ENCODE data around the gene SFRP5.

Gene SFRP5

DNA sequence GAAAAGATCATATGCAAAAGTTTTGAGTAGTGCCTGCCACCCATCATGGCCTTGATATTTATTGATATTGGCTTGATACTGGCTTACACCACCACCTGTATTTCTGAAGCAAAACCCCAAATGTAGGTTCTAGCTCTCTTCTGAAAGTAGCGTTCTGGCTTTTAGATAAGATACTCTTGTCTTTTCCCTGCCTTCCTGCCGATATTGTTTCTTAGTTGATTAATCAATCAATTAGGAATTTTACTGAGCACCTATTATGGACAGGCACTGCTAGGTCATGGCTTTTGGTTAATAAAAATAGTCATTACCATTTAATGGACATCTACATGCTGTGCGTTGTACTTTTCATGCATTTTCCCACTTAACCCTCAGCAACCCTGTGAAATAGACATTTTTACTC, 7.9 kb downstream of the SFRP5 start:
- DNase-seq = no peak

DNA sequence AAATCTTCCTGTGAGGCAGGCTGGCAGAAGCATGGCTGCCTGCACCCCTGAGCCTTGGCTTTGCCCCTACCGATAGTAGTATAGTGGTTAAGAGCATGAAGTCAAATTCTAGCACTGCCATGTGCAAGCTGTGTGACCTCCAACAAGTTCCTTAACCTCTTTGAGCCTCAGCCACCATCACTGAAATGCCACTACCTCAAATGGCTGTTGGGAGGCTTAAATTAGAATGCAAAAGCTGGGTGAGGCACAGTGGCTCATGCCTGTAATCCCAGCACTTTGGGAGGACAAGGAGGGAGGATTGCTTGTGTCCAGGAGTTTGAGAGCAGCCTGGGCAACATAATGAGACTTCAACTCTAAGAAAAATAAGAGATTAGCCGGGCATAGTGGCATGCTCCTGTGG, 8.4 kb downstream of the SFRP5 start:
- no peak for DNase-seq

DNA sequence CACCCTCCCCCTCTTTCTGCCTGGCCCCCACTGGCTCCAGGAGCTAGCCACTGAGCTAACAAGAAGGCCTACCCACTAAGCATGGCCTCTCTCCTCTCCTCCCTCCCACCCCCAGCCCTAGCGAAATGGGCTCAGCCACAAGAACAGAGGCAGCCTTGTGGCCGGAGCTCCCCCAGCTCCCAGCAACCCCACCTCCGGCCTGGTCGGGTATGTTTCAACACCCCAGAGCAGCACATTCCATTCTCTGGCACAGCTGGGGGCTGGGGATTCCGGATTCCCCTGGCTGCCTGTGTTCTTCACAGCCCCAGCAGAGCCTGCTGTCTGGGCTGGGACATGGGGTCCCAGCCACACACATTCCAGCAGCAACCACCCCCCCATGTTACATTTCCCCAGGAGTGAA, 9.0 kb downstream of the SFRP5 start:
- DNase-seq = no peak

DNA sequence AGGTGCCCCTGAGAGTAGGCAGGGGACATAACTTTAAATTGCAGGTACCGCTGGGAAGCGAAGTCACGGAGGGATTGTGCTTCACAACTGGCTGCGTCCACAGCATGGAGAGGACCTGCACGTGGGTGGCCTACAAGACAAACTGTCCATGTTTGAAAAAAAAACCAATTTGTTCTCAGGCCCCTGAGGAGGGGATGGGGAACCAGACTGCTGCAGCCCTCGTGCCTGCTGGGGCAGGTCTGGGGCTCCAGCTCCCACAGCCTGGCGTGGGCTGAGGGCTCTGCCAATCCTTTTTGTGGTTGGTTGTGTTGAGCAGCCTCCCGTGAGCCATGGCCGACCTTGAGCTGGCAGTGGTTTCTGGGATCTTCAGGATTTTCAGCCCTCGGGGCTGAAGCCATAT, 9.7 kb downstream of the SFRP5 start:
- no peak for DNase-seq

DNA sequence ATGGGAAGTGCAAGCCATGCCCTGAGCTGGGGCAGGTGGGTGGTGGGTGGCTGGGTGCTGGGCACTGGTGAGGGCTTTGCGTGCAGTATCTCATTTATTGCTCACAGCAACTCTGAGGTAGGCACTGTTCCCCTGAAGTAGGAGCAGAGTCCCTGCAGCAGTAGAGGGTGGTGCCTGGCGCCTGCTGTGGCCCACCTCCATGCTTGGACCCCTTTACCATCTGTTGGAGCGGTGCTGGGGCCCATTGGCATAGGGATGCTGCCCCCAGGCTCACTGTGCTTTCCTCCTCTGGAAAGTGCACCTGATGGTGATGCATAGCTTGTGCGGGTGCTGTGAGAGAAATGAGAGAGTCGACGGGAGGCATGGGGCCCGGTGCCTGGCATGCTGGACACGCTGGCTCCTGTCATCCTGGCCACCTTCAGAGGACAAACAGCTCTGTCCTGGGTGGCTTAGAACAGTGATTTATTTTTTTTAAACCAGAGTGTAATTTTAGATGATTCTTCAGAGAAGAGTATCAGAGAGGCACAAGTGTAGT, 10.4 kb downstream of the SFRP5 start:
- DNase-seq = no peak

DNA sequence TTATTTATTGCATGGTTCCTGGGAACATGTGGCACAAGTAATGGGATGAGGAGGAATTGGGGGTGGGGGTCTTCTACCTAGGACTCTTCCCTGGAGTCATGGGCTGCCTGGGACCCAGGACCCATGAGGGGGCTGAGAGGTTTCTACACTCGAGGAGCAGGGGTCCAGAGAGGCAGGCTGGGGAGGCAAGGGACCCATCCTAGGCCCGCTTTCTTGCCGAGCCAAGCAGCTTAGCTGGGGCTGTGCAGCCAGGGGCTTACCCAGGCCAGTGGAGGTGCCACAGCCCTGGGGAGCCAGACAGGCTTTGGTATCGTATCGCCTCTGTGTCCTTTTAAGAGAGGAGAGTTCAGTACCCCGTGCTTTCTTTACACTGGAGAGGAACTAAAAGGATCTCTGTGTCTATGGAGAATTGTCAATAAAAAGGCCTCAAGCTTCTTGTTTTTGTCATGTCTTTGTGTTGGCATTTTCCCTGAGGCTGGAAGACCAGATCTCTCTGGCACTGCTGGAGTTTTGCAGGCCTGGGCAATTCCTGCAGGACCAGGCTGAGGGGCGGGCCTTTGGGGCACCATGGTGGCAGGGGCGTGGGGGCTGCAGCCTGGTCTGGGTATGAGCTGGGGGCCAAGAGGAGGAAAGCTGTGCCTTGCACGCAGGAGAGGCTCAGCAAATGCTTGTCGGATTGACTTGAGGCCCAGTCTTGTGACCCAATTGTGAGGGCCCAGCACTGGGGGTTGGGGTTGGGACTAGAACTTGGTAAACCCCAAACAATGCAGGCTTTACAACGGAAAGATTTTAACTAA, 11.1 kb downstream of the SFRP5 start:
- DNase-seq = no peak

DNA sequence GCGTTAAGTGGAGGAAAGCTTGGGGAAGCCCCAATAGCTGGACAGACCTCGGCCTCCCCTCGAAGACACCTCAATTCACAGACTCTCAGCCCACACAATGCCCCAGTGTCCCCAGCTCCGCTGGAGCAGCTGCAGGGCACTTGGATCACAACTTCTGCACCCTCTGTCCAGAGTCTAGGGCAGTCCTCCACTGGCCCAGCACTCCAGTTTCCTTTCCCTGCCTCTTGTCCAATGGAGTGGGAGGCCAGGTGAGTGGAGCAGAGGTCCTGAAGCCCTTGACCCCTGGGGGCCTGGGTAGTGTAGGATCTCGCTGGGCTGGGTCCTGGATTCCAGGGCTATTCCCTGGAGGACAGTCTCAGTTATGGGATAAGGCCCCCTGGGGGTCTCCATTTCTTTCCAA, 11.9 kb downstream of the SFRP5 start:
- DNase-seq = no peak

DNA sequence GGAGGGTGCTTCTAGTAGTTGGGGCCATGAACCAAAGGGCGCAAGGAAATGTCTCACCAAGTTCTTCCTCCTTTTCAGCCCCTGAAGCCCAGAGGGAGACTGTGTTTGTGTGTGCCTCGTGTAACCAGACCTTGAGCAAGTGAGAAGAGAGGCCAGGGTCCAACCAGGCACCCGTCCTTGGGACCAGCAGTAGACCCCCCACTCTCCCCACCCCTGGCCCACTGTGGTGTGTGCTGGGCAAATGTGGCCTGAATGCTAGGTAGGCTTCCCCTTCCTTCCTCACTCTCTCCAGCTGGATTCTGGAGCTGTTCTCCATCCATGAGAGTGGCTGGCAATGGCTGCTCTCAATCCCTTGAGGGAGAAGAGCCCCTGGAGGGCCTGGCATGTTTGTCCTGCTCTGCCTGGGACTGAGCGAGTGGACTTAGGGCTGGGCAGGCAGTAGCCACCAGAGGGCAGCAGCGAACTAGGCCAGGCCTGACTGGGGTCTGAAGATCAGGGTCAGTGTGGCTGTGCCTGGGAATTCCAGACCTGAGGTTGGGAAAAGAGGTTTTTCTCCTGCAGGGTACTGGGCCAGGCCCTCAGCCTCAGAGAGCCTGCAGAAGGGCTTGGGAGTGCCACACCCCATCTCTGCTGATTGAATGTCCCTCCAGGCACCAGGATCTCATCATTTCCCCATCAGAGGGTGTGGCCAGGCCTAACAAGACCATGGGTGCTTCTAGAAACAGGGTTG, 12.5 kb downstream of the SFRP5 start:
- DNase-seq = no peak

DNA sequence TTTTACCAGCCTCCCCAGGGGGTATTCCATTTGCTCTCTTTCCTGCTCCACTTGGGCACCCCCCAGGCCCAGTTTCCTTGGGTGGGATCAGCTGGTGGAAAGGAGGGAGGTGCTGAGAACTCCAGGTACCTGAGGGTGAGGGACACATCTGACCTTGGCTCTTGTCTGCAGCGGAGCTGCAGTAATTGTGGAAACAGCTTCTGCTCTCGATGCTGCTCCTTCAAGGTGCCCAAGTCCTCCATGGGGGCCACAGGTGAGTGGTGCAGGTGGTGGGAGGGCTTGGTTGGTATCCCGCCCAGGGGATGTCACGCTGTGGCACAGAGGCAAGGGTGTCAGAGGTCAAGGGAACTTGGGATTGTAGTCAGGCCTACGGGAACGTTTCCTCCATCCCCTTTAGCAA, 14.3 kb downstream of the SFRP5 start:
- no peak for DNase-seq

DNA sequence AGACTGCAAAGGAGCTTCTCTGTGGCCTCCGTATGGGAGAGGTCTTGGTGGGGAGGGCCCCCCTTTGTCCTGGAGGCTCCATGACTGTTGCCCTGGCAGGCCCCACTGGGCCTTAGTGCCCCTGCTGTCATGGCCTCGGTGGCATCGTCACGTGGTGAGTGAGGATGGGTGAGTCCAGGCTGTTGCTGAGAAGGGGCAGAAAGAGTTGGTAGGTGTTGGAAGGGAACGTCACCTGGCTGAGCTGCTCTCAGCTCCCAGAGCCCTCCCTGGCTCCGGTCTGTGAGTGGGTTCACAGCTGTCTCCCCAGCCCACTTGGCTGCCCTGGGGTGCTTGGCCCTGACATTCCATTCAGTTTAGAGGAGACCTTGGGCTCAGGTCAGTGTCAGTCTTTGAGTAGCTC, 16.1 kb downstream of the SFRP5 start:
- DNase-seq = no peak

DNA sequence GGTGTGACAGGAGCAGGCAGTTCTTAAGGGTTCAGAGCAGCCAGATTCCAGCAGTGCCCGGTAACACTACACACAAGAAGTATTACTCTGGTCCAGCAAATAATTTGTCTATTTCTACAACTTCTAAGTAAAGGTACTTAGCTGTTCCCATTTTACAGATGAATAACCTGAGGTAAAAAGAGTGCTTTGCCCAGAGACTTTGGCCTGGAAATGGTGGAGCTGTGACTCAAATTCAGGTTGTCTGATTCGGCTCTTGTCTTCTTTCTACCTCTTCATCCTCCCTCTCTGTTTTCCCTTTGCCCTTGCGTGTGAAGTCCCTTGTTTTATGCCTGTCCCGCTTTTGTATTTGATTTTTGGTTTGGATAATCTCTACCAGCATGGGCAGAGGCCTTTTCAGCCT, 17.1 kb downstream of the SFRP5 start:
- DNase-seq = no peak

DNA sequence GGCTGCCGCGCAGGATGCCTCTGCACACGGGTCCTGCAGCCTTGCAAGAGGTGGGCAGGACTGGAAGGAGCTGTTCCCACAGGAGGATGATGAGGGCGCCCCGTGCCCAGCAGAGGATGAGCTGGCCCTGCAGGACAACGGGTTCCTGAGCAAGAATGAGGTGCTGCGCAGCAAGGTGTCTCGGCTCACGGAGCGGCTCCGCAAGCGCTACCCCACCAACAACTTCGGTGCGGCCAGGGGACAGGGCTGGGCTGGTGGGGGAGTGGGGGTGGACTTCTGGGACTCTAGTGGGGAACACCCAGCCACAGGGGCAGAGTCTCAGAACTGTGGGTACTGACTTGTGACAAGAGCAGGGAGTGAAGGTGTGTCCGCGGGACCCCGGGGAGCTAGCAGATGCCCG, 18.8 kb downstream of the SFRP5 start:
- no peak for DNase-seq

DNA sequence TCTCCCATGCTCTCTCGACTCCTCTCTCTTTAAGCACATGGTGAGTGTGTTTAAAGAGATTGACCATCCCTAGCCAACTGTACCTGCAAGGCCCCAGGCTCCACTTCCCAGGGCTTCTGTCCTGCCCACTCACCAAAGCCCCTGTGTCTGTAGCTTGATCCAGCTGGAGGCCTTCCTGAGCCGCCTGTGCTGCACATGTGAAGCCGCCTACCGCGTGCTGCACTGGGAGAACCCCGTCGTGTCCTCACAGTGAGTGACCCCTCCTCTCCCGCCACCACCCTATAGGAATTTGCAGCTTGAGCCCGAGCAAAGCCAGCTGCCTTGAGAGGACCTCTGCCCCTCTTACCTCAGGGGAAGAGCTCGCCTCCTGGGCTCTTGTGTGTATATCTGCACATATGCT, 23.7 kb downstream of the SFRP5 start:
- no peak for DNase-seq

DNA sequence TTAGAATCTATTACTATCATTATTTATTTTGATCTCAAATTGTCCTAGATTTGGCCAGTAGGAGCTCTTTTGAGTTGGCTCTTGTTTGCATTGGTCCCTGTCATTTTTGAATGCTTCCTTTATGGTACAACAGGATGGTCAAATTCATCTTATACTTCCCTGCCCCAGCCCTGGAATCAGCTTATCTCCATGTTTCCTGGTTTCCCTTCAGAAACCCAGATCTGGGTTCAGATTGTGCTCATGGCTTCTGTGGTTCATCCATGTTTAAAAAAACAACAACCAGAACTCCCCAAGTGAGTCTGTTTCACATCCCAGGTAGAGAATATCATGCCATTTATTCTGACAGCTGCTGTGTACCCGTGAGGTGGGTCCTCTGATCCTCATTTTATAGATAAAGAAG, 24.2 kb downstream of the SFRP5 start:
- no peak for DNase-seq

DNA sequence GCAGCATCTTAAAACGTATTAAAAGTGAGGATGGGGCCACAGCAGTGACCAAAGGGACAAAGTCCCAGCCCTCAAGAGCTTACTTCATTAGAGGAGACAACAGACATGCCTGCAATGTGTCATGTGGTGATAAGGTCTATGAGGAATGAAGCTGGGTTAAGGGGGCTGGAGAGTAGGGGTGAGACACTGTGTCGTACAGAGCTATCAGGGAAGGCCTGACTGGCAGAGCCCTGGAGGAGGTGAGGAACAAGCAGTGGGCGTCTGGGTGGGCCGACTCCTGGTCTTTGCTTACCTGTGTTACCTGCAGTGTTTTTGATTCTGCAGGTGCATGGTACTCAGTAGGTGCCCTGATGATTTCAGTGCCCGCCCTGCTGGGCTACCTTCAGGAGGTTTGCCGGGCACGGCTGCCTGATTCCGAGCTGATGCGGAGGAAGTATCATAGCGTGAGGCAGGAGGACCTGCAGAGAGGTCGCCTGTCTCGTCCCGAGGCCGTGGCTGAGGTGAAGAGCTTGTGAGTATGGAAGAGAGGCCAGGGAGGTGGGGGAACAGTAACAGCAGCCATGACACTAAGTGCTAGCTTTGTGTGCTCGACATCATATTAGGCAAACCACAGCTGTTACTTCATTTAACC, 27.3 kb downstream of the SFRP5 start:
- DNase-seq = no peak

DNA sequence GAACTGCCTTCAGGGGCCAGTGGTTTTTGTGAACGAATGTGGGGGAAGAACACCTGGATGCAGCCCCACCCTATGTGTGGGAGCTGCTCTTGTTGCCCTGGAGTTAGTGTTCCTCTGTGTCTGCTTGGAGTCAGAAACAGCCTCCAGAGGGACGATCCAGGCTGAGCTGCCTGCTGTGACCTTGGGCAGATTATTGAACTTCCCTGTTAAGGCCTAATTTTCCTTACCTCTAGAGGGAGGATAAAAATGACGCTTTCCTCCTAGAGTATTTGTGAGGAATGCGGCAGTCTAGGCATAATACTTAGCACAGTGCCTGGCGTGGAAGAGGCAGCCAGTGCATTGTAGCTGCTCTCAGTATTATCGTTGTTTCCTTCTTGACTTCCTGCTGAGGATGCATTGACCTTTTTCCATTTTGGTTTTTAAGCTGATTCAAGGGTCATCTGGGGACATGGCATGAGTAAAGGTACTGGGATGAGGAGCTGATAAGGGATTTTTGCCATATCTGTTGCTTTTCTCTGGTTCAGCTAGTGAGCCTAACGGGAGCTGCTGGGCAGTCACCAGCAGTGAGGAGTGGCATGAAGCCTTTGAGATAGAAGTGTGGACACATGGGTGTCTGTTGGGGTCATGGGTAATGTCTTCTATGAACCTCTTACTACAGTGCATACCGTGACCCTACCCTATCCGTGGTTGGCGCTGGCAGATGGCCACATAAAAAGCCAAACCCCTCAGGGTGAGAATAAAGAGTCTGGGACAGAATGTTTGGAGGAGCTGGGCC, 28.4 kb downstream of the SFRP5 start:
- DNase-seq = no peak

DNA sequence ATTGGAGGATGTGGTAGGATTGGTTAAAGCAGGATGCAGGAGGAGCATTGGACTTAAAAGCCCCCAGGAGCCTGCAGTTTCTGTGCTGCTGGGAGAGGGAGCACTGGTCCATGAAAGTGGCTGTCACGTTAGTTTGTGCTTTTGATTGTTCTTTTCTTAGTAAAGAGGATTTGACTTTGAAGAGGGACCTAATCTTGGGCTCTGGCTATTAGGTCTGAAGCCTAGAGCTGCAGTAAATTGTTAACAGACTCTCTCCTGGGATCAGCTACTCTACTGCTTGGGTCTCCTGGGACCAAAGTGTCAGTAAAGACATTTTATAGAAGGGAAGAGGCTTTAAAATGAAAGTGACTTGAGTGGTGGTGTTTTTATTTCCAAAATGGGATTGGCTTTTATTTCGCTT, 31.2 kb downstream of the SFRP5 start:
- no peak for DNase-seq

DNA sequence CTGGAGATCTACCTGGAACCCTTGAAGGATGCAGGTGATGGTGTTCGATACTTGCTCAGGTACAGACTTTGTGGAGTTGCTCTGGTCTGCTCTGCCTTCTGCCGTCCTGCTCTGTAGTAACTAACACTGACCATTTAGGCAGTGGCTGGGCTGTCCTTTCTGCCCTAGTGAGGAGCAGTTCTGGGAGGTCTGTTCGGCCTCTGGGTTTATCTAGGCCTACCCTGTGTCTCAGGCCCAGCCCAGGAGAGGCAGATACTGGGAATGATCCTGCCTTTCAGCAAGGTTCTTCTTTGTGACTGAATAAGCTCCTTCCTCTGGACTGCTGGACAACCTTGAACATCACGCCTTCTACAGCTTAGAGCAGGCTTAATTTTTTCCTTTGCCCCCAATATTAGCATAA, 33.2 kb downstream of the SFRP5 start:
- DNase-seq = no peak

DNA sequence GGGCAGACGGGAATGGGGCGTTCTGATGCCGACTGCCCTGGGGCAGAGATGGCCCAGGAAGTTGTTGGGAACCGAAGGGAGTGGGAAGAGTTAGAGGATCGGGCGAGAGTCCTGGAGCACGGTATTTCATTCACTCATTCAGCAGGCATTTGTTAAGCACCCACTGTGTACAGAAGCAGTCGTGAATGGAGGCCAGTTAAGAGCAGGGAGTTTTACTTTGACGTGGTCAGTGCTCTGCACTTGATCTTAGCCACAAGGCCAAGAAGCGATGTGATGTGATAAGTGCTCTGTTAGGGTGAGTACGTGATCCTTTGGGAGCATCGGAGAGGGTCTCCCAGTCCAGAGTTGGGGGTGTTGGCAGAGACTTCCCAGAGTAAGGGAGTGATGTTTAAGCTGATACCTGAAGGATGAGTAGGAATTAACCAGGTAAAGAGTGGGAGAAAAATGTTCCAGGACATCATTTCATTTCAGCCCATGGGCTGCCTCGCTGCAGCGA, 34.0 kb downstream of the SFRP5 start:
- DNase-seq = no peak

DNA sequence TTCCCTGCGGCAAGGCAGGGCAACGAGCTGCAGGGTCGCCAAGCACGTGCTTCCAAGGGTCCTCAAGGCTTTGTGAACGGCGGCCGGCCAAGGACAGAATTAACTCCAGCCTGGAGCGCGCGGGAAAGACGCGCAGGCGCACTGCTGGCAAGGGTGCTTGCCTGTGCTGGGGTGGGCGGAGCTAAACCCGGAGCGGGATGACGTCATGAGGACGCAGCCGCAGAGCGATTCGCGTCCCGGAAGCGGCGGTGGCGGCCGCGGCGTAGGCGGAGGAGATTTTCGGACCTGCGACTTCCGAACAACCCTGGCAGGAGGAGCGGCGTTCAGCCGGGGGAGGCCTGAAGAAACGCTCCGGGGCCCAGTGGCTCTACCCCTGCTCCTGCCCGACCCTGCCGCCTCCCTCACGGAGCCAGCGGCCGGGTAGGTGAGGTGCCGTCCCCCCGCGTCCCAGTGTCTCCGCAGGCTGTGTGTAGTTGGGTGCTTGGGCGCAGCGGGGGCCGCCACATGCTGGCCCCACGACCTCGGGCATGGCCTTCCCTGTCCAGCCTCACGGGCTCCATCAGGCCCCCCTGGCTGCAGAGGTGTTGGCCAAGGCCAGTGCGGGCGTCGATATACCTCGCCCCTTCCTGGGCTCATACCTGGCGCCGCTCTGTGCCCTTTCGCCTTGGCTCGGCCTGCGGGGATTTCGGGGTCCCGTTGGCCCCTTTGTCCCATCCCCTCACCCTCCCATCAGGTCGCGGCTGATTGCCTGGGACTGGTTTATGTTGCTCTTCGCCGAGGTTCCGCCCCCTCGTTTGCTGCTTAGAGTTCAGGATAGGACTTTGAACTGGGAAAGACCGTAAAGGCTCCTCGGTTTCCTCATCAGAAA, 34.7 kb downstream of the SFRP5 start, which contains the start of gene ZFYVE27:
Gene ZFYVE27, plus strand, starts transcription at position 227 of the 868 bp plus-strand sequence. CDS start 1,350 bp downstream, outside the sequence.
- DNase-seq = peak; percentile 93

DNA sequence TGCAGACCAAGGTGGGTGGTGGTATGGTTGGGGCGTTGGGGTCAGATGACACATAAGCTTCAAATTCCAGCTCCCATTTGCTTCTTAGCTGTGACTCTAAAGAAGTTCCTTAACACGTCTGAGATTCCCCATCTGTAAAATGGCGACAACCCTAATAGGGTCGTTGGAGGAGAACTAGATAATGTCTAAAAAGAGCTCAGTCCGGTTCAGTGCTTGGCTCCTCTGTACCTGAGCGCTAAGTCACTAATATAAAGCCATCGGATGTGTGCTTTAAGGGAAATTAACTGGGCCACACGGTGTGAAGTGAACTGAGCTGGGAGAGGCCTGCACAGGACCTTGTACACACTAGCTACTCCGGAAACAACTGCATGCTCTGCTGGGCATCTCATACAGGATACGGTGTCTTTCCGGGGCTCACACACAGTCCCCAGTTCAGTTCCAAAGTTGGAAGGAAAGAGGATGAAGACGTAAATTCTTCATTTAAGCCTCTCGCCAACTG, 35.3 kb downstream of the SFRP5 start:
- DNase-seq = no peak

DNA sequence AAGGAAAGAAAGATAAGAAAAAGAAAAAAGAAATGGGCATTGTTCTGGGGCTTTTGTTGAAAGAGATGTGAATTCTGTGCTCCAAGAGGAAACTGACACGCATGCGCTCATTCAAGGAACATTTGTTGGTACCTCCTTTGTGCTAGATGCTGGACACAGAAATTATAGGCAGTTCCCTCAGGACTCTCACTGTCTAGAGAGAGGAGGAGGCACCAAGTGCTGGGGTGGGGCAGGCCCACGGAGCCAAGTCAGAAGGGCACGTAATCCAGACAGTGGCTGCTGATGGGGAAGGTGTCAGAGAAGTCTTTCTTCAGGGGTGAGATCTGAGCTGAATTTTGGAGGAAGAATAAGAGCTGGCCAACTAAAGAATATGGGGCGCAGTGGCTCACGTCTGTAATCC, 37.8 kb downstream of the SFRP5 start:
- no peak for DNase-seq

Measured in activated CD4-positive, alpha-beta T cell treated with anti-CD3 and anti-CD28 coated beads for 1 hour (primary cell).